ENCODE data around the gene CCSER1. TPM values are rescaled to one million over a fixed set of nuclear protein-coding genes. Genes with fewer than 3 reads are reported as not detected.
"Not testable (repeated sequence)": the region's sequence is repeated elsewhere in the genome, so short reads cannot be mapped to it uniquely, and the experiment has no call there.

CCSER1 gene
- polyA plus RNA-seq, 3 donors = 18.1 to 20.3 (median 20.3) TPM

- no peak for DNase-seq (ENCODE audit: extremely low read depth in 1 of 11, low read depth in 9 of 11, low spot score in 4 of 11)
Measured at GRCh38 chr4:91118597-91118996, 991.4 kb downstream of the CCSER1 start.

- no peak for DNase-seq (ENCODE audit: extremely low read depth in 1 of 11, low read depth in 9 of 11, low spot score in 4 of 11)
Measured at GRCh38 chr4:91123742-91124141, 996.5 kb downstream of the CCSER1 start.

GRCh38 chr4:91127192-91127591 is 1000.0 kb downstream of the CCSER1 start:
- DNase-seq (ENCODE audit: extremely low read depth in 1 of 11, low read depth in 9 of 11, low spot score in 4 of 11) = no peak

DNA sequence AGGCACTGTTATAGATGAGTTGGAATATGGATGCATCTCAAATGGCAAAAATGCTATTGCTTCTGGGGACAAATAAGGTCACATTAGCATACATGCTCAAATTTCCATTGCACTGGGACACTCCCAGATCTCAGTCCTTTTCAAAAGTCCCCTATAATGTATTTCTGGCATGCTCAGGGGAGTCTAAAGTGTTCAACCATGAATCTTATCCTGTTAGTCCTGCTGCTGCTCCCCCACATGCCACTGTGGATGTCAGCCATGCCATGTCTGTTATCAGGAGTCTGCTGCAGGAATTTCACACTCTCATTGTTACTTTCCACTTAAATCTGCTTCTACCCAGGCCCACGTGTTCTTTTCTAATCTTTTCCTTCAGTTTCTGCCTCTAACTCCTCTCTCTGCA is 1000.6 kb downstream of the CCSER1 start:
- DNase-seq (ENCODE audit: extremely low read depth in 1 of 11, low read depth in 9 of 11, low spot score in 4 of 11) = peak in 2 of 11 donors; percentile 15 to 20

DNA sequence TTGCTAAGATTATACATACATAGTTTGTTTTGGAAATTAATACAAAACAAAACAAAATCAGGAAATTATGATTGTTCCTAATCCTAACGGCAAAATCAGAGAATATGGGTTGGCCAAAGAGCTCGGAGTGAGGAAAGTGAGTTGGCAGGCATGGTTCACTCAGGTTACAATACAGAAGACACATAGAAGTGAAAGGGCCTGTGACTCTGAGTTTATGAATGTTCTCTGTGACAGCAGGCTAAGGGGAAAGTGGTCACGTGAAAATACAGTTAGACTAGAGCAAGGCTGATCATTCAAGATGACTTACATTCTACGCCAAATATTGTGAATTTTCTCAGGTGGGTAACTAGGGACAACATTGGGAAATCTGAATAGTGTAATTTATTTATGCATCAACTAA is 1001.3 kb downstream of the CCSER1 start:
- DNase-seq (ENCODE audit: extremely low read depth in 1 of 11, low read depth in 9 of 11, low spot score in 4 of 11) = no peak

- DNase-seq (ENCODE audit: extremely low read depth in 1 of 11, low read depth in 9 of 11, low spot score in 4 of 11) = no peak
Measured at GRCh38 chr4:91147067-91147466, 1019.9 kb downstream of the CCSER1 start.

DNA sequence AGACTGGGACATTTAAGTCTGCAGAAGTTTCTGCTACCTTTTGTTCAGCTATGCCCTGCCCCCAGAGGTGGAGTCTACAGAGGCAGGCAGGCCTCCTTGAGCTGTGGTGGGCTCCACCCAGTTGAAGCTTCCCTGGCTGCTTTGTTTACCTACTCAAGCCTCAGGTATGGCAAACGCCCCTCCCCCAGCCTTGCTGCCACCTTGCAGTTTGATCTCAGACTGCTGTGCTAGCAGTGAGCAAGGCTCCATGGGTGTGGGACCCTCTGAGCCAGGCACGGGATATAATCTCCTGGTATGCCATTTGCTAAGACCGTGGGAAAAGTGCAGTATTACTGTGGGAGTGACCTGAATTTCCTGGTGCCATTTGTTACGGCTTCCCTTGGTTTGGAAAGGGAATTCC is 1026.8 kb downstream of the CCSER1 start:
- not testable (repeated sequence) for DNase-seq (ENCODE audit: extremely low read depth in 1 of 11, low read depth in 9 of 11, low spot score in 4 of 11)

GRCh38 chr4:91167864-91168653 is 1040.9 kb downstream of the CCSER1 start:
- DNase-seq (ENCODE audit: extremely low read depth in 1 of 11, low read depth in 9 of 11, low spot score in 4 of 11) = not testable (repeated sequence)

DNA sequence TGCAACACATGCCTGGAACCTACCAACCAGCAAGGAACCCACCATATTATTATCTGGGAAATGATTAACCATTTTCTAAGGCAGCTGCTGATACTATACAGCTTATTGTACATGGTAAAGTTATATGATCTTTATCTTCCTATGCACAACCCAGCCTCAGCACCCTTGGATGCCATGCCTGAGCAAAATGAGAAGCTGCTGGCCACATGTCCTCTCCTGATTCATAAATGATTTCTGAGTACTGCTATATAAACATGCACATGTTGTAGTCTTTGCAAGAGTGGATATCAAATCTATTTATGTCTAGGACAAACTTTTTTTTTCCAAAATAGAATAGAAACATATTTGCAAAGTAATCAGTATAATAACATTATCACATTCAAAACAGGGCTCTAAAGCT is 1043.6 kb downstream of the CCSER1 start:
- no peak for DNase-seq (ENCODE audit: extremely low read depth in 1 of 11, low read depth in 9 of 11, low spot score in 4 of 11)

- DNase-seq (ENCODE audit: extremely low read depth in 1 of 11, low read depth in 9 of 11, low spot score in 4 of 11) = peak in 5 of 11 donors; percentile 1 to 39 (median 6)
Measured at GRCh38 chr4:91171217-91171616, 1044.0 kb downstream of the CCSER1 start.

GRCh38 chr4:91185061-91185460 is 1057.9 kb downstream of the CCSER1 start:
- DNase-seq (ENCODE audit: extremely low read depth in 1 of 11, low read depth in 9 of 11, low spot score in 4 of 11) = not testable (repeated sequence)

- DNase-seq (ENCODE audit: extremely low read depth in 1 of 11, low read depth in 9 of 11, low spot score in 4 of 11) = no peak
Measured at GRCh38 chr4:91198951-91199350, 1071.8 kb downstream of the CCSER1 start.

DNA sequence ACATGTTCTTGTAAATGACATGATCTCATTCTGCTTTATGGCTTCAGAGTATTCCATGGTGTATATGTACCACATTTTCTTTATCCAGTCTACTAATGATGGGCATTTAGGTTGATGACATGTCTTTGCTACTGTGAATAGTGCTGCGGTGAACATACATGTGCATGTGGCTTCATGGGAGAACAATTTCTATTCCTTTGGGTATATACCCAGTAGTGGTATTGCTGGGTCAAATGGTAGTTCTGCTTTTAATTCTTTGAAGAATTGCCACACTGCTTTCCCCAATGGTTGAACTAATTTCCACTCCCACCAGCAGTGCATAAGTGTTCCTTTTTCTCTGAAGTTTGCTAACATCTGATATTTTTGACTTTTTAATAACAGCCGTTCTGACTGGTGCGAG is 1080.3 kb downstream of the CCSER1 start:
- no peak for DNase-seq (ENCODE audit: extremely low read depth in 1 of 11, low read depth in 9 of 11, low spot score in 4 of 11)

DNA sequence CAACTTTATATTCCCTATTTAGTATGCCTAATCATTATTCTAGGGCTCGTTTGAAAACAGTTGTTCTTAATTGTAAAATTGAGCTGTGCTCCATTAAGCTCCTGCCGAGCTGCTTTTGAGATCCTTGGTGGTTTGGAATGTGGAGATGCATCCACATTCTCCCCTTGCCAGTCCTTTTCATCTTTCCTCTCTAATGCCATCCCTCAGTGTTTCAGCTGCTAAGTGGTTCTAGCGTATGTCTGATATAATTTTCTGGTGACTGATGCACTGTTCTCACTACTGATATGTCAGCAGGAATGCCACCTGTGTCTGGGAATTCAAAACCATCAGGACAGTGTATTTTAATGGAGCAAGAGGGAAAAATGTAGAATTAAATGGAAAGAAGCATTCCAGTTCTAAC is 1085.0 kb downstream of the CCSER1 start:
- DNase-seq (ENCODE audit: extremely low read depth in 1 of 11, low read depth in 9 of 11, low spot score in 4 of 11) = no peak

GRCh38 chr4:91217831-91218403 is 1090.7 kb downstream of the CCSER1 start:
- DNase-seq (ENCODE audit: extremely low read depth in 1 of 11, low read depth in 9 of 11, low spot score in 4 of 11) = not testable (repeated sequence)

- no peak for DNase-seq (ENCODE audit: extremely low read depth in 1 of 11, low read depth in 9 of 11, low spot score in 4 of 11)
Measured at GRCh38 chr4:91220315-91220714, 1093.1 kb downstream of the CCSER1 start.

DNA sequence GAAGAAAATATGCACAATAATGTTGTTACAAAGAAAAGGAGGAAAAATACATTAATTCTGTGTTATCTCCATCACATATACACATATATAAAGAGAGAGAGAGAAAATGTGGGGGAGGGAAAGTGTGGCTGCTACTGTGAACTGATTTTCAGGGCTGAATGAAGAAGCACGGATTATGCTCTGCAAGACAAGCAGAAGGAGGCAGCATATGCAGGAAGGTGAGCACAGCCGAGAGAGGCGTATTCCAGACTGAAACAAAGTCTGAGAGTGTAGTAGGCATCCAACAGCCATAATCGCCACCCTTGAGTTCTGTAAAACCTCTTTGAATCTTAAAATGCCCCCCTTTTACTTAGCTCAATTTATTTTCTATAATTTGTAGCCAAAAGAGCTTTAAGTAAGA is 1094.8 kb downstream of the CCSER1 start:
- no peak for DNase-seq (ENCODE audit: extremely low read depth in 1 of 11, low read depth in 9 of 11, low spot score in 4 of 11)

DNA sequence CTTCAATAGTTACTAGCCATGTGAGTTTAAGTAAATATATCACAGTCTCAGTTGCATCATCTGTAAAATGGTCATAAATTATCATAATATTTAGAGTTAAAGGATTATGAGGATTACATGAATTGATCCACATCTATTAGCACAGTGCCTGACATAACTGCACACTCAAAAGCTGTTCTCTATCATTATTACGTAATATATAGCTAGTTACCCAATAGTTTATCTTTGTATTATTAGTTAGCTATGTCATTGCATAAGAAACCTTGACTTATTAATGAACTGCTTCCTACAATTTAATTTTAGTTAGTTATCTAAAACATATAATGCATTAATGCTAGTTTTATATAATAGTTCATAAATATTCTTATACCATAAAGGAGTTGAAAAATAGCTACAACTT is 1099.7 kb downstream of the CCSER1 start:
- no peak for DNase-seq (ENCODE audit: extremely low read depth in 1 of 11, low read depth in 9 of 11, low spot score in 4 of 11)

- no peak for DNase-seq (ENCODE audit: extremely low read depth in 1 of 11, low read depth in 9 of 11, low spot score in 4 of 11)
Measured at GRCh38 chr4:91228659-91229058, 1101.5 kb downstream of the CCSER1 start.

- no peak for DNase-seq (ENCODE audit: extremely low read depth in 1 of 11, low read depth in 9 of 11, low spot score in 4 of 11)
Measured at GRCh38 chr4:91233164-91233563, 1106.0 kb downstream of the CCSER1 start.

- DNase-seq (ENCODE audit: extremely low read depth in 1 of 11, low read depth in 9 of 11, low spot score in 4 of 11) = no peak
Measured at GRCh38 chr4:91243132-91243531, 1115.9 kb downstream of the CCSER1 start.

Data from renal cortex interstitium (tissue), 11 donors.